ENCODE measurements around the gene ADAM11.

DNA sequence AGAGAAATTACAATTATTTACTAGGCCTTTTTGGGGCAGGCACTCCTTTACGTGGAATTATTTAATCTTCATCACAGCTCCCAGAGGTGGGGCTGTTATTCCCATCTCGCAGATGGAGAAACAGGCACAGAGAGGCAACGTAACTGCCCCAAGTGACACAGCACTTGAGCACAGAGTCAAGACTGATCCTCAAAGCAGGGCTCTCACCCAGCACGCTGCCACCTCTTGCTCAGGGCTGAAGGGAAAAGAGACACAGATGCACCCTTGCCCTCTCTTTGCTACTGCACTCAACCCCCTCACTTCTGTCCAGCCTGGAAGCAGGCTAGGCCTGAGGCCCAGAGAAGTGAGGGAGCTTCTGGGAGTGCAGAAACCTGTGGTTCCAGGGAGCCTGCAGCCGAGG lies 4.4 kb downstream of the ADAM11 start:
- TF ChIP-seq EZH2phosphoT487 (IDR thresholded peaks at IDR 0.05; ENCODE audit: insufficient read depth, low read depth) = no peak
- TF ChIP-seq EZH2 (IDR thresholded peaks at IDR 0.05; ENCODE audit: insufficient read depth, poor library complexity, severe bottlenecking) = no peak

Data from GM23248 (cell line).